ENCODE results near the gene BFSP1.

BFSP1 gene

GRCh38 chr20:17520583-17520982 is 10.6 kb downstream of the BFSP1 start:
- DNase-seq (ENCODE audit: low read depth, low spot score) = no peak

- DNase-seq (ENCODE audit: low read depth, low spot score) = no peak
These were observed 11.4 kb downstream of the BFSP1 start for GRCh38 chr20:17519606-17520285.

GRCh38 chr20:17518339-17519052 is 12.7 kb downstream of the BFSP1 start:
- DNase-seq (ENCODE audit: low read depth, low spot score) = no peak

GRCh38 chr20:17515053-17515452 is 16.1 kb downstream of the BFSP1 start:
- no peak for DNase-seq (ENCODE audit: low read depth, low spot score)

- no peak for DNase-seq (ENCODE audit: low read depth, low spot score)
These were observed 17.2 kb downstream of the BFSP1 start for GRCh38 chr20:17513939-17514338.

- no peak for DNase-seq (ENCODE audit: low read depth, low spot score)
These were observed 19.8 kb downstream of the BFSP1 start for GRCh38 chr20:17511401-17511800.

- DNase-seq (ENCODE audit: low read depth, low spot score) = no peak
These were observed 20.6 kb downstream of the BFSP1 start for GRCh38 chr20:17510548-17510947.

- no peak for DNase-seq (ENCODE audit: low read depth, low spot score)
These were observed 22.4 kb downstream of the BFSP1 start for GRCh38 chr20:17508756-17509155.

- DNase-seq (ENCODE audit: low read depth, low spot score) = no peak
These were observed 23.6 kb downstream of the BFSP1 start for GRCh38 chr20:17507531-17507930.

GRCh38 chr20:17507032-17507431 is 24.1 kb downstream of the BFSP1 start:
- DNase-seq (ENCODE audit: low read depth, low spot score) = no peak

- DNase-seq (ENCODE audit: low read depth, low spot score) = peak; percentile 11
These were observed 25.3 kb downstream of the BFSP1 start for GRCh38 chr20:17505636-17506517.

- DNase-seq (ENCODE audit: low read depth, low spot score) = no peak
These were observed 26.1 kb downstream of the BFSP1 start for GRCh38 chr20:17504898-17505635.

- no peak for DNase-seq (ENCODE audit: low read depth, low spot score)
These were observed 26.9 kb downstream of the BFSP1 start for GRCh38 chr20:17504066-17504897.

GRCh38 chr20:17503301-17504065 is 27.7 kb downstream of the BFSP1 start:
- DNase-seq (ENCODE audit: low read depth, low spot score) = no peak

- no peak for DNase-seq (ENCODE audit: low read depth, low spot score)
These were observed 29.1 kb downstream of the BFSP1 start for GRCh38 chr20:17502105-17502504.

GRCh38 chr20:17501701-17502100 is 29.5 kb downstream of the BFSP1 start:
- DNase-seq (ENCODE audit: low read depth, low spot score) = no peak

- no peak for DNase-seq (ENCODE audit: low read depth, low spot score)
These were observed 30.4 kb downstream of the BFSP1 start for GRCh38 chr20:17500826-17501225.

GRCh38 chr20:17500271-17500670 is 30.9 kb downstream of the BFSP1 start:
- no peak for DNase-seq (ENCODE audit: low read depth, low spot score)

- DNase-seq (ENCODE audit: low read depth, low spot score) = no peak
These were observed 32.1 kb downstream of the BFSP1 start for GRCh38 chr20:17499041-17499440.

GRCh38 chr20:17498641-17499040 is 32.5 kb downstream of the BFSP1 start:
- no peak for DNase-seq (ENCODE audit: low read depth, low spot score)
